ENCODE results near the gene DACH1.

The DACH1 gene

DNA sequence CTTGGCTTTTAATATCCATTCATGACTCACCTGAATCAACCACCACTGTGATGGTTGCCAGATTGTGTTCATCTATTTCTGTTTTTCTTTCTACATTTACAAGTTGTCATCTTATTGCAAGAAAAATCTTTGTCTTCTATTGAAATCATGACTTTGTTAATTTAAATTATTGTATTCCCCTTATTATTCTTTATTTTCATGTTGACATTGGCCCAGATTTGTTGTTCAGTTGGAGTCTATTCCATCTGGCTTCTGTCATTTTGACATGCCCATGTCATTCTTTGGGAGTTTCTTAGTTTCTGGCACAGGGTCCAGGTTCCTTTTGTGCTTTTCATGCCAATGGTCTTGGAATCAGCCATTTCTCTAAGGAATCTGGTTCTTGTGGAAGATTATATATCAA, 19.9 kb upstream of the DACH1 start:
- DNase-seq (ENCODE audit: low read depth): no peak

DNA sequence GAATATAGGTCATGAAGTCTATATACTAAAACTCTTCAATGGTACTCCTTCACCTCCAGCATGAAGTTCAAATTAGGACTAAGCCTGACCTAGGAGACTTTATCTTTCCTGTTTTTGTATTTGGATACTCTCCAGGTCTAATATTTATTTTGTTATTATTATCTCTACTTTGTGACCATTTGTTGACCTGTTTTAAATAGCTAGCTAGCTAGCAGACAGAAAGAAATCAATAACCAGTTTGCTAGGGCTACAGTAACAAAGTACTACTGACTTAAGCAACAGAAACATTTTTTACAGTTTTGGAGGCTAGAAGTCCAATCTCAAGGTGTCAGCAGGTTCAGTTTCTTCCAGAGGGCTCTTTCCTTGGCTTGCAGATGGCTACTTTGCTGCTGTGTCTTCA, 15.1 kb upstream of the DACH1 start:
- H3K4me3 ChIP-seq (ENCODE audit: low read depth, low read length): no peak overlapping the region
- DNase-seq (ENCODE audit: low read depth): no peak
- TF ChIP-seq, protein P1, sequence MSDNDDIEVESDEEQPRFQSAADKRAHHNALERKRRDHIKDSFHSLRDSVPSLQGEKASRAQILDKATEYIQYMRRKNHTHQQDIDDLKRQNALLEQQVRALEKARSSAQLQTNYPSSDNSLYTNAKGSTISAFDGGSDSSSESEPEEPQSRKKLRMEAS (IDR thresholded peaks at IDR 0.05; ENCODE audit: low read depth, low read length): no peak
- TF ChIP-seq, protein P2, sequence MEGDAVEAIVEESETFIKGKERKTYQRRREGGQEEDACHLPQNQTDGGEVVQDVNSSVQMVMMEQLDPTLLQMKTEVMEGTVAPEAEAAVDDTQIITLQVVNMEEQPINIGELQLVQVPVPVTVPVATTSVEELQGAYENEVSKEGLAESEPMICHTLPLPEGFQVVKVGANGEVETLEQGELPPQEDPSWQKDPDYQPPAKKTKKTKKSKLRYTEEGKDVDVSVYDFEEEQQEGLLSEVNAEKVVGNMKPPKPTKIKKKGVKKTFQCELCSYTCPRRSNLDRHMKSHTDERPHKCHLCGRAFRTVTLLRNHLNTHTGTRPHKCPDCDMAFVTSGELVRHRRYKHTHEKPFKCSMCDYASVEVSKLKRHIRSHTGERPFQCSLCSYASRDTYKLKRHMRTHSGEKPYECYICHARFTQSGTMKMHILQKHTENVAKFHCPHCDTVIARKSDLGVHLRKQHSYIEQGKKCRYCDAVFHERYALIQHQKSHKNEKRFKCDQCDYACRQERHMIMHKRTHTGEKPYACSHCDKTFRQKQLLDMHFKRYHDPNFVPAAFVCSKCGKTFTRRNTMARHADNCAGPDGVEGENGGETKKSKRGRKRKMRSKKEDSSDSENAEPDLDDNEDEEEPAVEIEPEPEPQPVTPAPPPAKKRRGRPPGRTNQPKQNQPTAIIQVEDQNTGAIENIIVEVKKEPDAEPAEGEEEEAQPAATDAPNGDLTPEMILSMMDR (IDR thresholded peaks at IDR 0.05; ENCODE audit: low read depth, low read length): no peak
- TF ChIP-seq POLR2A (IDR thresholded peaks at IDR 0.05; ENCODE audit: extremely low read depth, insufficient read length) (no peak), MYC (IDR thresholded peaks at IDR 0.05; ENCODE audit: low read depth, low read length) (no peak)

More for the DNA sequence above, 19.9 kb upstream of the DACH1 start:
- H3K4me3 ChIP-seq (ENCODE audit: low read depth, low read length): no peak overlapping the region
- TF ChIP-seq, protein P1 (IDR thresholded peaks at IDR 0.05; ENCODE audit: low read depth, low read length): no peak
- no peak for TF ChIP-seq MYC (IDR thresholded peaks at IDR 0.05; ENCODE audit: low read depth, low read length)
- TF ChIP-seq, protein P2 (IDR thresholded peaks at IDR 0.05; ENCODE audit: low read depth, low read length): no peak
- no peak for TF ChIP-seq POLR2A (IDR thresholded peaks at IDR 0.05; ENCODE audit: extremely low read depth, insufficient read length)

DNA sequence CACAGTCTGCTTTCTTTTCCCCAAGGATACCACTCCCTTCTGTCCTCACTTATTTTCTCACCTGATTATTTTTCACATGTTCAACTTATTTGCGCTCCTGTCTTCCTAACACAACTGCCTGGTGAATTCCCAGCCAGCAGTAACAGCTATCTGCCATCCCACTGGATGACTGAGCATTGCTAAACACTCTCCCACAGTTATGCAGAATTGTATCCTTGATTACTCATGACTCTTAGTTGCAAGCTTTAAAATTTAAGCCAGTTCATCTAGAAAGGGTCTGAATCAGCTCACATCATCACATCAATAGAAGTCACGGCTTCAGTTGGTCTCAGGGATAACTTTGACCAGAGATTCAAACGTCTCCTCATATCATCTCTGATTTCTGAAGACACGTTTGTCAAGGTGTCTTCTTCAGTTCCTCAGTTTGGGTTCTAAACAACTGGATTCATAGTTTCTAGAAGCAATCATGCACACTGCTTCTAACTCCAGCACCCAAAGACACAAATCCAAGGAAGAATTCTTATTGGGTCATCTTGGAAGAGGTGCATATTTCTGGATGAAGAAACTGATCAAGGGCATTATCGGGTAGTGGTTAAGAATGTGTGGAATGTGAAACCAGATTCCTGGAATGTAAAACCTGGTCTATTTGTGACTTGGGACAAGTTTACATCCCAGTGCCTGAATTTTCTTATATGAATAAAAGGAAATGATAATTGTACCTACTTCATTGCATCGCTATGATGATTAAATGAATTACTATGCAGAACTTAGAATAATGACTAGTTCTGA, 13.9 kb upstream of the DACH1 start:
- DNase-seq (ENCODE audit: low read depth): no peak
- H3K4me3 ChIP-seq (ENCODE audit: low read depth, low read length): no peak overlapping the region
- TF ChIP-seq POLR2A (IDR thresholded peaks at IDR 0.05; ENCODE audit: extremely low read depth, insufficient read length): no peak
- TF ChIP-seq, protein P1 (IDR thresholded peaks at IDR 0.05; ENCODE audit: low read depth, low read length): no peak
- no peak for TF ChIP-seq MYC (IDR thresholded peaks at IDR 0.05; ENCODE audit: low read depth, low read length)
- TF ChIP-seq, protein P2 (IDR thresholded peaks at IDR 0.05; ENCODE audit: low read depth, low read length): no peak

DNA sequence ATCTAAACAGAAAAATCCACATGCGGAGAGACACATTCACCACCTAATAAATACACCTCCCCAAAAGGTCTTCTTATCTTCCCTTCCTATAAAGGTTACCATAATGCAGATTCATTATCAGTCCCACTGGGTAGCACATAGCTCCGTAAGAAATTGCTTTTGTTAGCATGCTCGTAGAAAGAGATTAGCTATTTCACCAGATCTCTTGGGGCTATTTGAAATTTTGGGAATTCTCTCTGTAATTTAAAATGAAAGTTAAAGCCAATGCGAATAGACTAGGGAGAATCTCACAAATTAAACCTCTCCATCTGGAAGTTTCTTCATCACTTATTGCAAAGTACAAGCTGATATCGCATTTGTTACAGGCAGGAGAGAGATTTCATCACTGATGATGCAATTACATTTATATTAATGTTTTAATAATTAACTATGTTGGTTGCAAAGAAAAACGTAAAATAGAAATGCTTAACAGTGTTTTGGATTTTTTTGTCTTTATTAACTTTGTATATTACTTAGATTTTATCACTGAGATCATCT, 12.9 kb upstream of the DACH1 start:
- no peak for TF ChIP-seq POLR2A (IDR thresholded peaks at IDR 0.05; ENCODE audit: extremely low read depth, insufficient read length)
- TF ChIP-seq, protein P2 (IDR thresholded peaks at IDR 0.05; ENCODE audit: low read depth, low read length): no peak
- H3K4me3 ChIP-seq (ENCODE audit: low read depth, low read length): no peak overlapping the region
- no peak for DNase-seq (ENCODE audit: low read depth)

DNA sequence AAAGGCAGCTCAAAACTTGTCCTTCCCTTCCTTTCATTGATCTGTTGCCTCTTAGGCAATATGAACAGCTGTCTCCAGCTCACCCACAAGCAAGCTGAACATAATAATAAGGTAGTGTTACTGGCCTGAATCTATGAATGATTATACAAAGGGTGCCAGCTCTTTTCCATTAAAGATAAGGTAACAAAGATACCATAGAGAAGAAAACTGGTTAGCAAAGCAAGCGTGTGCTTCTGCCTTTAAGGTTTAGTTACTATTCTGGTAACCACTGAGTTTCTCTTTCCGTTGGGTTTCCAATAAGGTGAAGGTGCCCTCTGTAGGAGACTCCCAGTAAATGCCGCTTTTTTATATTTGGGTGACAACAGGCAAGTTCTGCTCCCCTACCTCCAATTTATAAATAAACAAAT, 12.1 kb upstream of the DACH1 start:
- peak; percentile 83 for DNase-seq (ENCODE audit: low read depth)
- peak overlapping the region; percentile 26 for H3K4me3 ChIP-seq (ENCODE audit: low read depth, low read length)
- TF ChIP-seq POLR2A (IDR thresholded peaks at IDR 0.05; ENCODE audit: extremely low read depth, insufficient read length) (no peak), MYC (IDR thresholded peaks at IDR 0.05; ENCODE audit: low read depth, low read length) (no peak)
- TF ChIP-seq, protein P2 (IDR thresholded peaks at IDR 0.05; ENCODE audit: low read depth, low read length): peak; percentile 63
- TF ChIP-seq, protein P1 (IDR thresholded peaks at IDR 0.05; ENCODE audit: low read depth, low read length): no peak

Measured in NB4 (cell line).